HL-60/S4 (cell line): Measurements from ENCODE around the gene FADS6.

Source experiments
- in situ Hi-C: fragments of 300-500 bp; cut with MboI; formaldehyde crosslinking; loops from 2 replicates; pipeline ENCODE4 v1.14.3; 2022; ENCODE audit warnings: low sequenced_read_pairs

The FADS6 gene

DNA sequence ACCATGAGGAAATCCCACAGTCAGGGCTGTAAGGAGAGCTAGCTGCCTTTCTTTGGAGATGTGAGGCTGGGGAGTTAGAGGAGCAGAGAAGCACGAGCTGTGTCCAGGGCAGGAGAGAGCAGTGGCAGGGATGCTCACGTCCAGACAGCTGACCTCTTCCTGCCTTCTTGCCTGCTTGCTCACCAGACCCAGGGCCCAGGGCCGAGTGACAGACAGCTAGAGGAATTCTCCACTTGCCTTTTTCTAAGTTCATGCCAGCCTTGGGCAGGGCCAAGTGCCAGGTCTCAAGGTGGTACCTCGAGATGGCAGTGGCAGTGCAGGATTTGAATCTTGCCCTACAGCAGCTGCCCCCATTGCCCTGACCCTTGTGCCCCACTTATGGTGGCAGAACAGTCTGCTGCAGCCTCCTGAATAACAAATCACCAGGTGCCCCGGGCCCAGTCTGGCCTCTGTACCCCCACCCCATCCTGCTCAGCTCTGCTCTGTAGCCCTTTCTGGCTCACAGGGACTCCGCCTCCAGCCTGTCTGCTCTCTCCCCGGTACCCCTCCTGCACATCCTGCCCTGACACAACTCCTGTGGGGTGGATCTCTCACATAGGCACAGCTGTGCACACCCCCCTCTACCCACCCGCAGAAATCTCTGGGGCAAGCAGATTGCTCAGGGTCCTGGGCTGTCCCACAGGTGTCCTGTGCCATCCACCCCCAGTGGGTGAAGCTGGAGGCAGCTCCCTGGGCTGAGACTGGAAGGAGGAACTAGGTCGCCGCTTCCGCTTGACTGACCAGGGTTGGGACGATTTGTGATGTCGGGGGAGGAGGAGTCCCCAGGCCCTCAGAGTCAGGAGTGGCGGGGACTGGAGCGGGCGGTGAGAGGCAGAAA, 59.7 kb downstream of the FADS6 start:
- in situ Hi-C loops, result no loop called here

DNA sequence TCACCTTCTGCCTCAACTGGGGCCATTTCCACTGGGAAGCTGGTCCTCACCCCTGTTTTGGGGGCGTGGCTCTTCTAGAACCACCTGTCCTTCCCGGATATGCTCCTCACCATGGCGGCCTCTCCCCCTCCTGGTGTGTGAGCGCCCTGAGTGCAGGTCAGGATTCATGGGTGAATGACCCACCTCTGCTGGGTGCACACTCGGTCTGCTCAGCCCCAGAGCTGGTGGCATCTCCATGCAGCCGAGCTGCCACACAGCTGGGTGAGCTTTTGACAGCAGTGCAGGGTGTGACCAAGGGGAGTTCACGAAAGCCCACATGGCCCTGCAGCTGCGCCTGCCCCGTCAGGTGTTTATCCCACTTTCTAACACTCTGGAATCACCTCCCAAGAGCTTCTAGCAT, 61.0 kb downstream of the FADS6 start:
- in situ Hi-C loops, result no loop called here

DNA sequence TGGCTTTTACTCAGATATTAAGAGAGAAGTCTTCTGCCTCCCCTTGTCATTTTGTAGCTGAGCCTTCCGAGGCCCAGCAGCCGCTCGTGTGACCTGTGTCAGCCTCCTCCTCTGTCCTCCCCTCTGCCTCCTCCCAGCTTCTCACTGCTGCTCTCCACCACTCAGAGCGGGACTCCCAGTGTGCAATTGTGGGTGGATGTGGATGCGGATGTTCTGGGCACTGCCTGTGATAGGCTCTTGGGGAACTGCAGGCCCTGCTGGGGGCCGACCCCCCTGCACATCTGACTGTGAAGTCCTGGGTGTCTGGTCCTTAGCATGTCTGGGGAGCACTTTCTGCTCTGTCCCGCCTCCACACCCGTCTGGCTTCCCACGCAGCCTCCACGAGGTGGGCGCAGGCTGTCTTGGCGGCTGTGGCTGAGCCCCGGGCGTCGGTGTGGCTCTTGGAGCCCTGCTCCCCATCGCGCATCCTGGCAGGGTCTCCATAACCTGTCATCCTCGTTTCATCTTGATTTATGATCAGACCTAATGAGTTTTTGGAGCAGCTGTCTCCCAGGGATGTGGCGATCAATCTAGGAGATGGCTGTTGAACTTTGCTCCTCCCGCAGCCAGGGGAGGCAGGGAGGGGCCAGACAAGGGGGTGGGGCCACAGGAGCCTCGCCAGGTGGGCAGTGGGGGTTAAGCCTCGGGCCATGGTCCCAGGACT, 61.8 kb downstream of the FADS6 start:
- in situ Hi-C loops, result no loop called here

GRCh38 chr17:74830861-74831260, 62.6 kb downstream of the FADS6 start:
- in situ Hi-C loops, result no loop called here

GRCh38 chr17:74827800-74828199, 65.6 kb downstream of the FADS6 start:
- in situ Hi-C loops, result no loop called here
